C1 segment of cervical spinal cord (tissue), 14 donors: ENCODE measurements around the gene TRIP4.
"Not testable (repeated sequence)": the region's sequence is repeated elsewhere in the genome, so short reads cannot be mapped to it uniquely, and the experiment has no call there.

Experiments
- DNase-seq, 14 donors: peaks; one replicate each; lab custom pipeline; 2025; lab: John Stamatoyannopoulos, UW

TRIP4 gene

GRCh38 chr15:64381000-64381751 lies 6.5 kb upstream of the TRIP4 start, which contains the start of gene PCLAF:
Gene PCLAF (minus strand): TSS chr15:64381441. CDS start chr15:64381371, 70 bp downstream.
- DNase-seq: peak; percentile 21 to 89 (median 80)

GRCh38 chr15:64383760-64384159 lies 3.9 kb upstream of the TRIP4 start:
- DNase-seq: no peak

GRCh38 chr15:64386291-64386690 lies 1.3 kb upstream of the TRIP4 start:
- DNase-seq: no peak

- no peak for DNase-seq
These were observed 1.4 kb downstream of the TRIP4 start for GRCh38 chr15:64389036-64389435.

GRCh38 chr15:64392471-64392870 lies 4.8 kb downstream of the TRIP4 start:
- not testable (repeated sequence) for DNase-seq

- DNase-seq: no peak
These were observed 9.2 kb downstream of the TRIP4 start for GRCh38 chr15:64396789-64397188.

GRCh38 chr15:64398575-64398974 lies 10.9 kb downstream of the TRIP4 start:
- no peak for DNase-seq

GRCh38 chr15:64400583-64400982 lies 12.9 kb downstream of the TRIP4 start:
- no peak for DNase-seq

- DNase-seq: no peak
These were observed 24.6 kb downstream of the TRIP4 start for GRCh38 chr15:64412216-64412615.

- DNase-seq: no peak
These were observed 35.1 kb downstream of the TRIP4 start for GRCh38 chr15:64422697-64423096.

- no peak for DNase-seq
These were observed 36.3 kb downstream of the TRIP4 start for GRCh38 chr15:64423970-64424369.

GRCh38 chr15:64425221-64425620 lies 37.6 kb downstream of the TRIP4 start:
- no peak for DNase-seq

- DNase-seq: peak in 1 of 14 donors; percentile 3
These were observed 39.3 kb downstream of the TRIP4 start for GRCh38 chr15:64426845-64427465.

GRCh38 chr15:64429448-64429847 lies 41.8 kb downstream of the TRIP4 start:
- DNase-seq: no peak

- no peak for DNase-seq
These were observed 42.5 kb downstream of the TRIP4 start for GRCh38 chr15:64430000-64430735.

- no peak for DNase-seq
These were observed 50.3 kb downstream of the TRIP4 start for GRCh38 chr15:64437982-64438381.

- DNase-seq: no peak
These were observed 51.2 kb downstream of the TRIP4 start for GRCh38 chr15:64438653-64439447.

GRCh38 chr15:64441852-64442251 lies 54.2 kb downstream of the TRIP4 start:
- DNase-seq: no peak

GRCh38 chr15:64443016-64443415 lies 55.4 kb downstream of the TRIP4 start:
- DNase-seq: no peak

- no peak for DNase-seq
These were observed 56.3 kb downstream of the TRIP4 start for GRCh38 chr15:64443747-64444621.

GRCh38 chr15:64444836-64445235 lies 57.2 kb downstream of the TRIP4 start:
- DNase-seq: no peak
